IPS-NIHi7 (cell line): ENCODE data around the gene ESR1.

Experiments used
- DNase-seq: peaks from one replicate; pipeline ENCODE4 v3.0.0; 2012; ENCODE audit warnings: mixed read lengths; ENCODE audit errors: extremely low spot score

The ESR1 gene

DNA sequence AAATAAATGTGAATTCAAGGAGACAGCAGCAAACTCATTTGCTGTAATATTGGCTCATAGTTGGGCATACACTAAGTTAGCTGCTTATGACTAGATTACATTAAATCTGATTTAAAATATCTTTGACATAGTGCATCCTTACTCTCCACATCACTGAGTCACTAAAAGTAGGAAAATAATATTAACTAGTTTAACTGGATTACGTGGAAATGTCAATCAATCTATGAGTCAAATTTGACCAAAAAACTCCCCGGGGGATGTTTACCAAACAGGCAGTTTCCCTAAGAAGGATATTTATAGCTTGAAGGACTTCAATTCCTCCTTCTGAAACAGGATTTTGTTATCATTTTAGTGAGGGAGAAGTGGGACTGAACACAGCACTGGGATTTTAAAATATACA is 366.5 kb downstream of the ESR1 start:
- no peak for DNase-seq

DNA sequence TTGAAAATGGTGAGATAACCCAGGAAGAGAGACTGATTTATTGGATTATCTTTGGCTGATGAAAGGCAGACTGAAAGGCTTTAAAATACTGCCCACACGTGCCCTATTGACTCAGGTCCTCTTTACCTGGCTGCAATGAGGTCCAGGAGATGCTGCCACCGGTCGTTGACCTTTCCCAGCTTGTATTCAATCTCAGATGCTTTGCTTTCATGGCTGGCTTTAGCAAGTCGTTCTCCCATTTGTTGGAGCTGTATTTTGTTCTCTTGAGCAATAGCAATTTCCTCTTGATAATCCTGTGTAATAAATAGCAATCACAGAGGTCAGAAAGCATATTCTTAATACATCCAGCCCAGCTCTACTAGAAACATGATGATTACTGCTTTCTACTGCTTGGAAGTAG is 368.8 kb downstream of the ESR1 start:
- DNase-seq: no peak
